ENCODE results near the gene ACAP3.

ACAP3 gene

GRCh38 chr1:1348420-1349255, 40.9 kb upstream of the ACAP3 start:
- no peak for TF ChIP-seq CTCF (IDR thresholded peaks at IDR 0.05; ENCODE audit: low read depth, low read length)
- no peak for DNase-seq
- peak overlapping the region; percentile 86 for H3K4me3 ChIP-seq (ENCODE audit: low read depth, low read length)
- H3K4me1 ChIP-seq, result peaks cover 24% of the 10 kb centered on the region
- H3K27me3 ChIP-seq, result no peaks in the 10 kb centered on the region
- no peaks in the 10 kb centered on the region for H3K36me3 ChIP-seq
- H3K9me3 ChIP-seq, result no peaks in the 10 kb centered on the region

GRCh38 chr1:1347663-1348419, 40.1 kb upstream of the ACAP3 start:
- Histone ChIP-seq H3K36me3 (no peaks in the 10 kb centered on the region), H3K4me1 (peaks cover 18% of the 10 kb centered on the region), H3K9me3 (no peaks in the 10 kb centered on the region), H3K27me3 (no peaks in the 10 kb centered on the region), H3K4me3 (ENCODE audit: low read depth, low read length) (peak overlapping the region; percentile 86)
- TF ChIP-seq CTCF (IDR thresholded peaks at IDR 0.05; ENCODE audit: low read depth, low read length), result no peak
- peak; percentile 52 for DNase-seq

- Histone ChIP-seq H3K4me1 (peaks cover 10% of the 10 kb centered on the region), H3K36me3 (peaks cover under 1% of the 10 kb centered on the region; the same call in 1 of the 2 replicates), H3K4me3 (ENCODE audit: low read depth, low read length) (peak overlapping the region; percentile 86), H3K9me3 (no peaks in the 10 kb centered on the region), H3K27me3 (no peaks in the 10 kb centered on the region)
- no peak for TF ChIP-seq CTCF (IDR thresholded peaks at IDR 0.05; ENCODE audit: low read depth, low read length)
- no peak for DNase-seq
Observed at GRCh38 chr1:1347026-1347595, 39.4 kb upstream of the ACAP3 start.

GRCh38 chr1:1346501-1346890, 38.8 kb upstream of the ACAP3 start:
- no peak overlapping the region for H3K4me3 ChIP-seq (ENCODE audit: low read depth, low read length)
- peaks cover 4% of the 10 kb centered on the region for H3K4me1 ChIP-seq

GRCh38 chr1:1345860-1346500, 38.2 kb upstream of the ACAP3 start:
- peaks cover 3% of the 10 kb centered on the region; the same call in 1 of the 2 replicates for H3K4me1 ChIP-seq
- H3K4me3 ChIP-seq (ENCODE audit: low read depth, low read length), result no peak overlapping the region
- peaks cover 12% of the 10 kb centered on the region for H3K36me3 ChIP-seq
- no peak for DNase-seq
- TF ChIP-seq CTCF (IDR thresholded peaks at IDR 0.05; ENCODE audit: low read depth, low read length), result no peak
- no peaks in the 10 kb centered on the region for H3K9me3 ChIP-seq
- H3K27me3 ChIP-seq, result no peaks in the 10 kb centered on the region

More at GRCh38 chr1:1346501-1346890, 38.8 kb upstream of the ACAP3 start:
- Histone ChIP-seq H3K9me3 (no peaks in the 10 kb centered on the region), H3K36me3 (peaks cover 6% of the 10 kb centered on the region), H3K27me3 (no peaks in the 10 kb centered on the region)
- TF ChIP-seq CTCF (IDR thresholded peaks at IDR 0.05; ENCODE audit: low read depth, low read length), result no peak
- no peak for DNase-seq
